Activated gamma-delta T cell treated with Interleukin-2 at 50 U/mL for 16 hours (primary cell): ENCODE measurements around the gene CMTM7.
"Not testable (repeated sequence)": the region's sequence is repeated elsewhere in the genome, so short reads cannot be mapped to it uniquely, and the experiment has no call there.

ENCODE experiments used
- DNase-seq: peaks from one replicate; pipeline ENCODE4 v3.0.0-alpha.2; 2020

Gene CMTM7

DNA sequence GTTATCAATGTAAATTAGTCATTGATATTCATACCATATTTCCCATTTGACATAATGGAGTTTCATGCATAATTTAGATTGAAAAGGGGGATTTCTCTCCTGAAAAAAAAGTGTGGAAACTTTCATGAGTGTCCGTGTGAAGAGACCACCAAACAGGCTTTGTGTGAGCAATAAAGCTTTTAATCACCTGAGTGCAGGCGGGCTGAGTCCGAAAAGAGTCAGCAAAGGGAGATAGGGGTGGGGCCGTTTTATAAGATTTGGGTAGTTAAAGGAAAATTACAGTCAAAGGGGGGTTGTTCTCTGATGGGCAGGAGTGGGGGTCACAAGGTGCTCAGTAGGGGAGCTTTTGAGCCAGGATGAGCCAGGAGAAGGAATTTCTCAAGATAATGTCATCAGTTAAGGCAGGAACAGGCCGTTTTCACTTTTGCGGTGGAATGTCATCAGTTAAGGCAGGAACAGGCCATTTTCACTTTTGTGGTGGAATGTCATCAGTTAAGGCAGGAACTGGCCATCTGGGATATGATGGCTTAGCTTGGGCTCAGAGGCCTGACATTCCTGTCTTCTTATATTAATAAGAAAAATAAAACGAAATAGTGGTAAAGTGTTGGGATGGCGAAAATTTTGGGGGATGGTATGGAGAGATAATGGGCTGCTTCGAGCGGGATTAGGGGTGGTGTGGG is 69.3 kb downstream of the CMTM7 start:
- not testable (repeated sequence) for DNase-seq

GRCh38 chr3:32462191-32462986 is 70.7 kb downstream of the CMTM7 start:
- DNase-seq = not testable (repeated sequence)

GRCh38 chr3:32463415-32463814 is 71.8 kb downstream of the CMTM7 start:
- DNase-seq = not testable (repeated sequence)

DNA sequence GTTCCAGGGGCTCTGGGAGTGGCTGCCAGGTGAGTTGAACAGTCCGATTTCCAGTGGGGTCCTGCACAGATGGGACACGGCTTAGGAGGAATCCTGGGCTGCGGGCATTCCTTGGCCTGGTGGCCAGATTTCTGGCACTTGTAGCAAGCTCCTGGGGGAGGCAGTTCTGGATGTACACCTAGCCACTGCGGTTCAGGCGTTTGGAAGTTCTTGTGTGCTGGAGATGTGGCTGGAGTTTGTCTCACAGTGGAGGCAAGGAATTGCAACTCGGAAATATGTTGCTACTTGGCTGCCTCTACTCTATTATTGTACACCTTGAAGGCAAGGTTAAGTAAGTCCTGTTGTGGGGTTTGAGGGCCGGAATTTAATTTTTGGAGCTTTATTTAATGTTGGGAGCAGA is 73.1 kb downstream of the CMTM7 start:
- not testable (repeated sequence) for DNase-seq

DNA sequence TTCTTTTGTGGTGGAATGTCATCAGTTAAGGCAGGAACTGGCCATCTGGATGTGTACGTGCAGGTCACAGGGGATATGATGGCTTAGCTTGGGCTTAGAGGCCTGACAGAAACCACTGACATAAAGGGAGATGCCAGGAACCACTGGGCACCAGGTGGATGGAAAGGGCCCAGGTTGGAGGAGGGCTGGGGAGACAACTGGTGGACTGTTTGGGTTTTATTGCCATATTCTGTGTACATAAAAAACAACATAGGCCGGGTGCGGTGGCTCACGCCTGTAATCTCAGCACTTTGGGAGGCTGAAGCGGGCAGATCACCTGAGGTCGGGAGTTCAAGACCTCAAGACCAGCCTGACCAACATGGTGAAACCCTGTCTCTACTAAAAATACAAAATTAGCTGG is 75.2 kb downstream of the CMTM7 start:
- DNase-seq = not testable (repeated sequence)

GRCh38 chr3:32467333-32468070 is 75.8 kb downstream of the CMTM7 start:
- DNase-seq = peak; percentile 71

GRCh38 chr3:32469151-32469874 is 77.7 kb downstream of the CMTM7 start:
- no peak for DNase-seq

DNA sequence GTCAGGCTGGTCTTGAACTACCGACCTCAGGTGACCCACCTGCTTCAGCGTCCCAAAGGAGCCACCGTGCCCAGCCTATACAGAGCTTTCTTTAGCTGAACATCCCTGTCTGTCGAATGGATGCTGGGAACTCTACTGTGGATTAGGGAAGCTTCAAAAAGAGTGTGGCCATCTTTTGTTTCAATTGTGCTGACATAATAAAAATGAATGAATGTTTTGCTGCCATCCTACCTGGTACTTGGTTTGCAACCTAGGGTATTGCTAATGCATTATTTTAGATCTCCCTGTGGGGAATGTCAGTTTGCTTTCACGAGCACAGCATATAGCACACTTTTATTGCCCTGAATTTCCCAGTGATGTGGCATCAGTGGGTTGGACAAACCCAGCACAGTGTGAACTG is 78.7 kb downstream of the CMTM7 start:
- DNase-seq = no peak

- no peak for DNase-seq
These were observed 79.6 kb downstream of the CMTM7 start for GRCh38 chr3:32471246-32471645.

DNA sequence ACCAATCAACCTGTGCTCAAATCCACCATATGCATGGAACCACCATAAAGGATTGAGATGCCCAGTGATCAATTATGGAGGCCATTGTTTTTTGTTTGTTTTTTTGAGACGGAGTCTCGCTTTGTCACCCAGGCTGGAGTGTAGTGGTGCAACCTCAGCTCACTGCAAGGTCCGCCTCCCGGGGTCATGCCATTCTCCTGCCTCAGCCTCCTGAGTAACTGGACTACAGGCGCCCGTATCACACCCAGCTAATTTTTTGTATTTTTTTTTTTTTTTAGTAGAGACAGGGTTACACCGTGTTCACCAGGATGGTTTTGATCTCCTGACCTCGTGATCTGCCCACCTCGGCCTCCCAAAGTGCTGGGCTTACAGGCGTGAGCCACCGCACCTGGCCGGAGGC is 80.5 kb downstream of the CMTM7 start:
- not testable (repeated sequence) for DNase-seq

DNA sequence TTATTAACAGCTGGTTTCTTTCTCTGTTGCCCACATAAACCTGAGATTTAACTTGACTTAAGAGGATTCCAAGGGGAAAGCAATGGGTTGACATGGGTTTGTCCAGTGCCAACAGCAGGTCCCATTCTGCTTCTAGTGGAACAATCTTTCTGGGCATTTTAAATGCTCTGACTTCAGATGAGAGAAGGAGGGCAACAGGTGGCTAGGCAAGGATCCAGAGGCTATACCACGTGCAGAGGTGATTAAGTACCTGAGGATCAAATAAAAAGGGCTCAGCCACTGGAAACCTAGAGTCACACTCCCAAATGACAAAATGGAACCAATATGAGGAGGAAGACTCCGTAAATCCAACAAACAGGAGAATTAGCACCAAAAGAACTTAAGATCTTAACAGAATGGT is 82.5 kb downstream of the CMTM7 start:
- DNase-seq = no peak

GRCh38 chr3:32480604-32481003 is 89.0 kb downstream of the CMTM7 start:
- DNase-seq = no peak

- DNase-seq = no peak
These were observed 90.4 kb downstream of the CMTM7 start for GRCh38 chr3:32481791-32482631.

DNA sequence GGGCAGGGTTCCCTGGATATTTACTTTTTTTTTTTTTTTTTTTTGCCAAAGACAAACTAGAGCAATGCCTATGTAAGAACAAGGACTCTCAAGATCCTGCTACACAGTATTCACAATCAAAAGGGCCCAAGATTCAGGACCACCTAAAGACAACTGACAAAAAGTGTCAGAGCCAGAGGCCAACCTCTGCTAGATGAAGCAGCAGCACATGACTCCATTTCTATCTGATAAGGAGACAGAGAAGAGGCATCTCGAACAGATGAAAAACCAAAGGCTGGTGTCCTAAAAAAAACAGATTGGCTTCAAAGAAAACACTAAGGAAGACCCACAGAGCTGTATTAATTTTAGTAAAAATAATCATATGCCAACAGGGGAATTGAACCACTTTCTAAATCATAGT is 91.0 kb downstream of the CMTM7 start:
- DNase-seq = no peak

- no peak for DNase-seq
These were observed 92.1 kb downstream of the CMTM7 start for GRCh38 chr3:32483772-32484171.

GRCh38 chr3:32484436-32484835 is 92.8 kb downstream of the CMTM7 start:
- no peak for DNase-seq

- no peak for DNase-seq
These were observed 96.3 kb downstream of the CMTM7 start for GRCh38 chr3:32487781-32488473.

DNA sequence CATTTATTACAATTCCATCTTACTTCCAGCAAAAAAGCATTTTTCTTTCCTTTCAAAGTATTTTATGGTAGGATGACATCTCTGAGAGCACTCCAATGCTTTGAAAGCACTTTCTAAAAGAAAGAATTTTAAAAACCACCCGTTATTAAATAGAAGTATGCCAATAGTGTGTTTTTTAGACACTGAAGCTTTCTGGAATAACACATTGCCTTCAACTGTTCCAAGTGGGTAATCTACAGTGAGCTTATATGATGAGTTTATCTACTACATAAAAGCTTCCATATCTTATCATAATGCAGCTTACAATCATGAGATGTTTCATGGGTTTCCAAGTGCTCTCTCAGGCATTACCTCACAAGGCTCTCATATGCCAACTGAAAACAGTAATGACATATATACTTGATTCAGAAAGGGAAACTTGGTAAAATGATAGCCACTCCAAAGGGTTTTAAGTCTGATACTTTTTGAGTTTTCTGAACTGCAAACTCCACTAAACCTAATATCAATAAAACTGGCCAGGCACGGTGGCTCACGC is 96.9 kb downstream of the CMTM7 start:
- DNase-seq = no peak

GRCh38 chr3:32492684-32493436 is 101.2 kb downstream of the CMTM7 start:
- no peak for DNase-seq
